HG02938 (cell line): ENCODE measurements around the gene C1orf21.

Experiments
- ATAC-seq: cut with Tn5 transposase; IDR thresholded peaks from one replicate; pipeline ENCODE4 v1.9.1; 2021; ENCODE audit warnings: mild to moderate bottlenecking, moderate library complexity; ENCODE audit not compliant: unreplicated experiment

C1orf21 gene

DNA sequence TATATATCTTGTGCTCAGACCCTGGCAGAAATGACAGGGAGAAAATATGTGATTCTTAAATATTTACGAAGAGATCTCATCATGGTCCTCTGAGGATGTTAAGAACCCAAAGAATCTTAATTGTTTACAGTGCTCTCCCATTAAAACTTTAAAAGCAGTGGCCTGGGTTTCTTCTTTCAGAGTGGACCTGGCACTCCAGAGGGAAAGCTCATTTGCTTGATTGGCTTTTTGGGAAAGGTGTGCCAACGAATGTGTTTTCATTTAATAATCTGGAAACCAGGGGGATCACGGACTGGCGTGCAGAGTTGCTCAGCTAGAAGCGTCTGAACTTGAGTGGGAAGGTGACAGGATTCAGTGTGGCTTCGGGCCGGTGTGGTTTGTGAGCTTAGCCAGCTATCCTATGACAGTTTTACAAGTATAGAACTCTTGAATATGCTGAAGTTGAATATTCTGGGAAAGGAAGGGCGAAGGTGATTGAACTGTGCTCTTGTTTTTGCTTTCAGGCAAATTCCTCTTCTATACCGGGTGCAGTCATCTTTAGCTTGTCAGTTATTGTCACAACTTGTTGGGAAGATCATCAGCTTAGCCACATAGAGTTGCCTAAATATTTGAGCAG is 154.8 kb downstream of the C1orf21 start:
- ATAC-seq, result no peak

DNA sequence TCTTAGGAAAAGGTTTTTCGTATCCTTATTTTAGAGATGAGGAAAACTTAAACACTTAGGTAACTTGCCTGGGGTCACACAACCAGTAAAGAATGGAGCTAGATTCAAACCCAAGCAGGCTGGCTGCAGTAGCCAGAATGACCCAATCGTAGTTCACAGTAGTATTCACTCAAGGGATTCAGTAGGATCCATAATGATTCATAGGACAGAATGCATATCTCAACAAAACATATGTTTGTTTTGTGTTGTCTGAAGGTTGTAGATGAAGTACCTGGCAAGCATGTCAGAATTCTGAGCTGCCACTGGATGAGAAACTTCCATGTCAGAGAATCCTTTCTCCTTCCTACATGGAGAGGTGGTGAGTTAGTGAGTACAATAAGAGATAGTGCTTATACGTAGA is 155.5 kb downstream of the C1orf21 start:
- no peak for ATAC-seq

- ATAC-seq, result no peak
Measured at GRCh38 chr1:184545601-184546000, 158.8 kb downstream of the C1orf21 start.

DNA sequence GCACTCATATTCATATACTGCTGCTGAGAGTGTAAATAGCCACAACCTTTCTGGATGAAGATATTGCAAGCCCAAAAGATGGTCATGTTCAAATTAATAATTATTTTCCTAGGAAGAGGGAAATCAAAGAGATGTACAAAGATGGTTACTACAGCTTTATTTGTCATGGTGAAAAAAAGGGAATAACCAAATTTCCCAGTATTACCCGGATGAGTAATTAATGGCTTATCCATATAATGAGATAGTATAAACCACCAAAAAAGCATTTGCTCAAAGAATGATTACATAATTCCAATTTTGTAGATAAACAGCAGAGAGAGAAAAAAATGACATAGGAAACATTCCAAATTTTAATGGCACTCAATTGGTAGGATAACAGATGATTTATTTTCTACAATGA is 165.6 kb downstream of the C1orf21 start:
- ATAC-seq, result no peak

DNA sequence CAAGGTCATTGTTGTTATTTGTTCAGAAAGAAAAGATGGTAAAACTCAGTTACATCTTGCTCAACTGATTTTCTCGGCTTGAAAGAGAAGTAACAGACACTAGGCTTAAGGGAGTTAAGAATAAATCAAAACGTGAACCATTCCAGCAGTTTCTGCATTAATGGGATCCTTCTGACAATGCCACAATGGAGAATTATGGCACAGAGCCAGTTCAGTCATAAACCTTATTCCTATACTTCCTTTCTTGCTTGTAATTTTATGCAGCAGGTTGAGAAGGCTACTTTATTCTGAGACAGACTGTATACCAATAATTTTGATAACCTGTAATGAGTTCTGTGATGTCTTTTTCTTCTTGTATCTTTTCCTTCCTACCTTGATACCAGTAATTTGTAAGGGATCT is 167.0 kb downstream of the C1orf21 start:
- no peak for ATAC-seq

DNA sequence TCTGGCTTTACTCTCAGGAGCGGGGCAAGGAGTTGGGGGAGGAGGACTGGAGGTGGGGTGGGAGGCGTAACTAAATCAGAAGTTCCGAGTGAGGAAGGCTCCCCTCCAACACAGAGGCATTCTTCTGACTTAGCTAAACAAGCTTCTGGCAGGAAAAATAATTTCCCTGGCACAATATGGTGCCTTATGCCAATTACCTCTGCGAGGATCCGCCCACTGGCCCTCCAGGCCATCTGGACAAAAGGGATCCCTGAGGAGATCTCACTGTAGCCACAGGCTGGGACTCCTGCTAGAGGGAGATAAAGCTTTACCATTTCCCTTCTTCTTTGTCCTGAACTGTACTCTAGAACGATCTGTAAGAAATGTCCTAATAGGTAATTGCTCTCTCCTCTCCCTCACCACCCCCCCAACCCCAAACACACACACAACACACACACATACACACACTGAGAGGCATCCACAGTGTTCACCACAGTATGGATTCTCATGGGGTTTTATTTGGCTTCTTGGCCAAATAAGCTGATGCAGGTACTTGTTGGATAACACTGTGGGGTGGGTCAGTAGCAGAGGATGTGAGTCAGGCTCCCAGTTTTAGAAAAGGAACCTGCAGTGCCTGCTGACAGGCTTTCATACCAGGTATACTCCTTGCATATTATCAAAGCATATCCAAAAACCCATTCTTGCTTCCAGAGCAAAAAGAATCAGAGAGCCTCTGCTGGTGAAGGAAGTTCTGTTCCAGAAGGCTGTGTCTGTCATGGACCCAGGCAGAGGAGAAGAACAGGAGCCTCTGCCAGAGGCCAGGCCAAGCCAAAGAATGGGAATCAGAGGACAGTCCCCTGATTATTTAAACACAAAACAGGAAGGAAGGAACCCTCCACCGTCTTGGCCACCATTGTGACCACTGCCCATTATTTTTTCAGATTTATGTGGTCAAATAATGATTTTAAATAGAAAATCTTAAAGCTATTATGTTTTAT is 169.1 kb downstream of the C1orf21 start:
- ATAC-seq, result no peak

- ATAC-seq, result no peak
Measured at GRCh38 chr1:184556665-184557064, 169.8 kb downstream of the C1orf21 start.

GRCh38 chr1:184557423-184558347 is 170.9 kb downstream of the C1orf21 start:
- ATAC-seq, result no peak

GRCh38 chr1:184558691-184559090 is 171.9 kb downstream of the C1orf21 start:
- ATAC-seq, result no peak

- ATAC-seq, result no peak
Measured at GRCh38 chr1:184559117-184559713, 172.4 kb downstream of the C1orf21 start.

- ATAC-seq, result no peak
Measured at GRCh38 chr1:184562806-184563205, 176.0 kb downstream of the C1orf21 start.

DNA sequence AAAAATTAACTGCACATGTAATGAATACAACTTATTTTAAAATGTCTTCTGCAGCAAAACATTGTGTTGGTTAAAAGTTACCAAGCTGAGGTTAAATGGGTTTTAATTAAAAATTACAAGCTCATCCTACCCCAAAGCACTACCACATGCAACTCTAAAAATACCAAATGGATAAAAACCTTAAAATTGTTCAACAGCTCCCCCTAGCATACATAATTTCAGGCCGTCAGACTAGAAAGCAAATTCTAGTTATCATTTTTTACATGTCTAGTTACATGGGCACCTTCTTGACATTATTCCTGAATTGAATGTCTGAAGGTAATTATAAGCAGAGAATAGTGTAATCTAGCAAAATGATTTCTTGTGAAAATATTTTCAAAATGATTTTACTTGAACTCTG is 176.5 kb downstream of the C1orf21 start:
- no peak for ATAC-seq

DNA sequence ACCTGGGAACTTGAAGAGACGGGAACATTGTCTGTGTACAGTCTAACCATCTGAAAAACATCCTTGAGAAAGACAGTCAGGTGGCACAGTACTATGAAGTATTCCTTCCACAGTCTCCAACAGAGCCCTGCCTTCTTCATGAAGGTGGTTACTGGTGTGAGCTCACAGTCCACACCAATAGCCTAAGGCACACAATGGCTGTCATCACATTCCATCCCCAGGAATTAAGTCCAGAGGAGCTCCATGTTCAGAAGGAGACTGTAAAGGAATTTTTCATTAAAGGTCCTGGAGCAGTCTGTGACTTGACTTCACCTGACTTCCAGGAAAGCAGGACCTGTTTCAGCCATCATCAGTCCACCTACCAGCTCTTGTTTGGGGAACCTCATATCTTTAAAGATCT is 180.2 kb downstream of the C1orf21 start:
- ATAC-seq, result no peak

- no peak for ATAC-seq
Measured at GRCh38 chr1:184567637-184568036, 180.8 kb downstream of the C1orf21 start.

- ATAC-seq, result no peak
Measured at GRCh38 chr1:184568148-184568547, 181.3 kb downstream of the C1orf21 start.

DNA sequence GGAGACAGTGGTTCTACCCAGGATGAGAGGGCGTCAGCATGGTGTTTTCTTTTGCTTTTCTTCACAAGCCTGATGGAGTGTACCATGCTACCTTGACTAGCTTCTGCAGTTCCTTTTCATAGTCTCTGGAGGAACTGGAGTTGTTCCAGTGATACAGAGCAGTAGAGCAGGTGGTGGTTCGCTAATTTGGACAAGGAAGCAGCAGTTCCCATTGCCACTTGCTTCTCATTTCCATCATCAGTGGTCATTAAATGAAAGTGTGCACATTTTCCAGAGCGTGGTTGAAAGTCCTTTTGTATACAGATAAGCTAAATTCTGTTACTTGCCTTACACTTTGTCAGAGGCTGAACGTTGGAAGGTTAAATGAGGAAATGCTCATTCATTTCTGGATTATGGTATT is 182.3 kb downstream of the C1orf21 start:
- ATAC-seq, result no peak

DNA sequence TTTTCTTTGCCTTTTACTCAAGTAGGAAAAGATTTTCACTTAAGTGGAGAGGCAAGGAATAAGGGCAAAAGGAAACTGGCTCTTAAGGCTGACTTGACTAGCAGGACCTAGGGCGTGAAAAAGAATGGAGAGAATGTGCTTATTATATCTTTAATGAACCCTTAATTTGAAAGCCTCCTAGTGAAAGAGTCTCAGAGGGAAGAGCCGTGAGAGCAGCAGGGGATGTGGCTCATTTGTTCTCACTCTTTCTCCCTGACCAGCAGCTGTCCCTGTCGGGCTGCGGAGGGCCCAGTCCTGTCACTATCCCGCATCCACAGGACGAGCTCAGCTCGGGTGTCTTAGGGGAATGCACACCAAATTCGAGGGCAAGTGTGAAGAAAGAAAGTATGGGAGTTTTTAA is 187.8 kb downstream of the C1orf21 start:
- no peak for ATAC-seq

DNA sequence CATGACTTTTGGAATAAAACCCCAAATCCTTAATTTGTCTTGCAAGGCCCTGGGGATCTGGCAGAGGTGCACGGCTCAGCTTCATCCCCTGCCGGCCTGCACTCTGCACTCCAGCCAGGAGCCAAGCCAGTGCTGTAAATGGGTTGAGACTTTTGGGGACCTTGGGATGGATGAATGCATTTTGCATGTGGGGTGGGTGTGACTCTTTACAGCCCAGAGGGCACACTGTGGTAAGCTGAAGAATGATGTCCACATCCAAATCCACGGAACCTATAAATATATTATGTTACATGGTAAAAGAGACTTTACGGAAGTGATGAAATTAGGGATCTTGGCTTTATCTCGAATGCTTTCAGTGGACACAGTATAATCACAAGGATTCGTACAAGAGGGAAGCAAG is 190.0 kb downstream of the C1orf21 start:
- no peak for ATAC-seq

DNA sequence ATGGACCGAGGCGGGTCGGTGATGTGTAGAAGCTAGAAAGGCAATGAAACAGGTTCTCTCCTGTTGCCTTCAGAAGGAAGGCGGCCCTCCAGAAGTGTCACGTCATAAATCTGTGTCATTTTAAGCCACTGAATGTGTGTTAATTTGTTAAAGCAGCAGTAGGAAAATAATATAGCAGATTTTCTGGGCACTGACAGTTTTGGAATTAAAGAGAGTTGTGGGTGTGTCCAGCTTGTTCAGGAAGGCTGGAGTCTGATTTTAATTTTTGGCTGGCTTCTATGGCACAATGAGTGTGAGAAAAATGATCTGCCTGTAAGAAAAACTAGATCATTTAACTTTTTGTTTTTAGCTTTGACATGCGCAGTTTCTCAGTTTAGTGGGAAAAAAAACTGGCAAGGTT is 190.5 kb downstream of the C1orf21 start:
- ATAC-seq, result no peak

DNA sequence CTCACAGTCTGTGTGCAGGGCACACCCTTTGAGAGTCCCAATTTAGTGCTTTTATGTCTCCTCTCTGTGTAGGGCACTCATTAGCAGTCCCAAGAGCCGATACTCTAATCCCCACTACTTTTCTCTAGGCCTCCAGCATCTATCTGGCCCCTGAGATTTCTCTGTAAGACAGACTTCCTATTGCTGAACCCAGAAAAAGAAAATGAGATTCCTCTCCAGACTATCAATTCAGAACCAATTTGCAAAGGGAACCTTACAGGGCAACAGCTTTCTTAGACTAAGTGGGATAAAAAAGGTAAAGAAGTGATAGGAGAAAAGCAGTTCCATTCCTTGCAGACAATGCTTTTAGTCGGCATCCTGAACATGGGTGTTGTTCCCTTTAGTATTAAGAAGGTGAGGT is 195.6 kb downstream of the C1orf21 start:
- no peak for ATAC-seq

GRCh38 chr1:184583849-184584248 is 197.0 kb downstream of the C1orf21 start:
- ATAC-seq, result no peak
